Stimulated activated CD8-positive, alpha-beta memory T cell treated with anti-CD3 and anti-CD28 coated beads, Interleukin-4, amount 100 ng/mL, for 4 hours (primary cell): ENCODE measurements around the gene TBC1D23.
"Not testable (repeated sequence)": the region's sequence is repeated elsewhere in the genome, so short reads cannot be mapped to it uniquely, and the experiment has no call there.

ENCODE experiments used
- DNase-seq, 2 donors: peaks; one replicate each; pipeline ENCODE4 v3.0.0-alpha.2; 2020; ENCODE audit warnings: low read depth in 2 of 2, low spot score in 1 of 2

Gene TBC1D23

DNA sequence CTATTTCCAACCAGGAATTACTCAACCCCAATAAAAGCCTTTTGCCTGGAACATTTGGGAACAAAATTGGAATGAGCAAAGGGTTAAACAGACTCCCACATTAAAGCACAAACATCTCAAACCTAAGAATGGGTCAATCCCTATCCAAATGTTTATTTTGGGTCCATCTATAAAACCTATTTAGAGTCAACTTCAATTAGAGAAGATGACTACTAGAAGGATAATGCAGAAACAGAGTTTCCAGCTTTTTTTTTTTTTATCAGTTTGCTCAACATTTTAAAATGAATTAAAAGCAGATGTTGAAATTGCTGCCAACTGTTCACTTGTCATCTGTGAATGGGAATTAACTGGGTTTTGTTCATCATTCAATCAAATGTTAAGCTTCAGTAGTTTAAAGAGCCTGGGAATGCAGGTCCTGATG, 4.1 kb upstream of the TBC1D23 start:
- DNase-seq = no peak

DNA sequence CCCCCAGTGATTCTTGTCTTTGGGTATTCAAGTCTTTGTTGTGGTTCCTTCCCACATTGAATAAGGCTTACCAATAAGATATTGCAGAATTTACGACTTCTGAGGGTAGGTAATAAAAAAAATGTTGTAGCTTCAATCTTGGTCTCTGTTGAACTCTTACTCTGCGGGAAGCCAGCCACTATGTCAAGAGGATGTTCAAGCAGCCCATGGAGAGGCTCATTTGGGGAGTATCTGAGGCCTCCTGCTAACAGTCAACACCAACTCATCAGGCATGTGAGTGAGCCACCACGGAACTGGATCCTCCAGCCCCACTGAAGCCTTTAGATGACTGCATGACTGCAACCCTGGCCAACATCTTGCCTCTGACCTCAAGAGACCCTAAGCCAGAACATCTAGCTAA, 3.2 kb upstream of the TBC1D23 start:
- no peak for DNase-seq

DNA sequence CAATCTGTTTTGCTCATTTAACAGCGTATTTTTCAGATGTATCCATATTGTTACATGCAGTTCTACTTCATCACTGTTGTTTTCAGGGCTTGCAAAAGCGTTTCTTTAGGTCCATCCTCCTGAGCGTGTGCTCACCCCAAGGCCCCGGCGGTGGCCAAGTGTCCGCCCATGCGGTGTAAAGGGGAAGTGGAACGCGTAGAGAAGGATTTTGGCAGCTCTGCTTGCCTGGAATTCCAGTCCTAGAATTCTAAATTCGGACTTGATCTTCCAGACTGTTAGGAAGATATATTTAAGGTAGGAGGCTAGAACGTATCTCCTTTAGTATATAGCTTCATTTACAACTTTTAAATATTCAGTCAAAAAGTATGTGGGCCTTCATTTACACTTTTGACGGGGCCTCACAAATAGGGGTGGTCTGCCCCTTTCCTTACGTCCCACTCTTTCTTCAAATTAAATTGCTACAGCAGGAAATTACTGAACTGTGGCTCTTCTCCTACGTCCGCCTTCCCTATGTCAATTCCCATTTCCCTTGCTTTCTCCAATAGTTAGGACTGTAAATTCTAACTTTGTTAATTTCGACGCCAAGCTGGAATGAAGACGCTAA, 609 bp upstream of the TBC1D23 start:
- DNase-seq = no peak

DNA sequence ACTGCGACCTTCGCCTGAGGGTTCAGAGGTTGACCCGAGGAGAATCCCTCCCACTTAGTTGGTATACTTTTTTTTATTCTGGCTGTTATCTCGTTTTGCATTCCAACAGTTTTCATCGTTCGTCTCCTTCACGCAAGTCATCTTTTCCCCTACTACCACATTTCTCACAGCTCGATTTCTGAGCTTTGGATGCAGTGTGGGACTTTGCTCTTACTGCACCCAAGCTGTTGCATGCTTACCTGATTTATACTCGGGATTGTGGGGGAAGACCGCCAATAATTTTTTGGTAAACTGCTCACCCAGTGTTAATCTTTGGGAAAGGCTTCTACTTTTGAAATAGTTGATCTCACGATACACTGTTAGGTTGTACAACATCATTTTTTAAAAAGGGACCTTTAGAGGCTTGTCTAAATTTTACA, 702 bp downstream of the TBC1D23 start:
- no peak for DNase-seq

DNA sequence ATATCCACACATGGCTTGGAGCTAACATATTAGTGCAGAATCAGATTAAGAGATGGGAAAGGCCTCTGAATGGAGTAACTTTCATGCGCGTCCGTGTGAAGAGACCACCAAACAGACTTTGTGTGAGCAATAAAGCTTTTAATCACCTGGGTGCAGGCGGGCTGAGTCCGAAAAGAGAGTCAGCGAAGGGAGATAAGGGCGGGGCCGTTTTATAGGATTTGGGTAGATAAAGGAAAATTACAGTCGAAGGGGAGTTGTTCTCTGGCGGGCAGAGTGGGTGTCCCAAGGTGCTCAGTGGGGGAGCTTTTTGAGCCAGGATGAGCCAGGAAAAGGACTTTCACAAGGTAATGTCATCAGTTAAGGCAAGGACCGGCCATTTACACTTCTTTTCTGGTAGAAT, 2.1 kb downstream of the TBC1D23 start:
- not testable (repeated sequence) for DNase-seq

DNA sequence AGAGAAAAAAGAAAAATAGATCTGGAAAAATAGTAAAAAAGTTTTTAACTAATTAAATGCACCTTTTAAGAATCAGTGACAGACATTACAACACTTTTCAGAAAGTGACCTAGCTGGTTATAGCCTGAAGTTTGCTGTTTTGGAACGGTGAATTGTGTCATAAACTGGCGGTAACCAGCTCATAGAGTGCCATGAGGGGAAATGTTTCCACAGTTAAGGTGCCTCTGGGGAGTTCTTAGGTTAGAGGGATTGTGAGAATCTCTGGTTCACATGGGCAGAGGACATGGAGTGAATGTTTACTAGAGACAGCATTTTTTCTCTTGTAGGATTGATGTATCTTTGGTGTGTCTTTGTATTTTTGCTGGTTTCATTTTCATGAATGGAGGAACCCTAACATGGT, 2.8 kb downstream of the TBC1D23 start:
- no peak for DNase-seq

DNA sequence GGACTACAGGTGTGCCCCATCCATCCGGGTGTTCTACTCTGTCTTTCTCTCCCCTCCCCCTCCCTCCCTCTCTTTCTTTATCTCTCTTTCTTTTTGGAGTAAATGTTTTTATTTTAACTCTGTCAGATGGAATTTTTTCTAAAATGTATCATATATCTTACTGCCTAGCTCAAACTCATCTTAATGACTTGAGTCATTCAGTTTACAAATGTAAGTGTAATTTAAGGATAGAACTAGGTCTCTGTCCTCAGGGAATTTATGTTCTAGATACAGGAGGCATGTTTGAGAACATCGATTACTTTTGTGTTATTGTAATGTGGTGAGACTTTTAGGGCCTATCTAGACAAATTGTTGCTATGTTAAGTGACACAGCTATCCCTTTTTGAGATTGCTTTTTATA, 3.5 kb downstream of the TBC1D23 start:
- no peak for DNase-seq

DNA sequence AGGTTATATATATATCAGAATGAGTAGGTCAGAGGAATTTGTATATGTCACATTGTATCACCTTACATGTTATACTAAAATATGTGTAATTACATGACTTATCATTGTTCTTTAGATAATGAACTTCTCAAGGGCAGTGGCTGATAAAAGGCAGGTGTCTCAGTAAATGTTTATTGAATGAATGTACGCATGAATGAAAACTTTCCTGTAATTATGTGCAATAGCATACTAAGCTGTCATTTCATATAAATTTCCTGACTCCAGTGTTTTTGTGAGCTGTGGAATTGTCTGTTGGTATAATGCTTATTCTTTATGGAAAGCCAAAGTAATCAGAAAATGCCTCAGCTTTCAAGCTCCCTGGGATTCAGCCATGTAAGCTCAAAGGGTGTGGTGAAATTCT, 4.2 kb downstream of the TBC1D23 start:
- DNase-seq = no peak

DNA sequence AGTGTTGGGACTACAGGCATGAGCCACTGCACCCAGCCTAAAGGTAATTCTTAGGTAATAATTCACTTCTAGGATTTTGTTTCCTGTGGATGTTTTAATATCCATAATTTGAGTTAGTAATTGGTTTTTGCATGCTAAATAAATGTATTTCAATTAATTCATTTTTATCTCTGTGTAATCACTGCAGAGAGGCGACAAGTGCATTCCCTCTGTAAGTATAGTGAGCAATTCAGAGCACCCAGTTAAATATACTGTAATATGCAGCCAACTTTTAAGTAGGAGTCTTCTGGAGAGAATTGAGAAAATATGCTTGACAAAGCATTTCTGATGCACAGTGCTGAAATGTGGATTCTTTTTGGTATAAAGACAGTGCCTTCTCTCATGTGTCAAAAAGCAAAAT, 5.7 kb downstream of the TBC1D23 start:
- DNase-seq = no peak

DNA sequence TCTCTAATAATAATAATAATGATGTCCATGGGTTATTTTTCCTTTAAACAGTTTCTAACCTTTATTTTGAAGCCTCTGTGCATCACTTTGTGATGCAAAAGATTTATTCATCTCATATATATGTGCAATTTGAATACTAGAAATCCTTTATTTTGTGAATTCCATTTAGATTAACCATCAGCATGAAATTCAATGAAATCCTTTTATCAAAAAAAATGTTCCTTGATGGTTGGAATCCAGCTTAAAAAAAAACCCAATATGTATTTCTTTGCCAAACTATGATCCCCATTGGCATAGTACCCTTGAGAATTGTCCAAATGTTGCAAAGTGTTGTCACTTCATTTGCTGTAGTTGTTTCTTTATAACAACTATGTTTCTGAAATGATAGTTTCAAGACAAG, 7.4 kb downstream of the TBC1D23 start:
- no peak for DNase-seq

DNA sequence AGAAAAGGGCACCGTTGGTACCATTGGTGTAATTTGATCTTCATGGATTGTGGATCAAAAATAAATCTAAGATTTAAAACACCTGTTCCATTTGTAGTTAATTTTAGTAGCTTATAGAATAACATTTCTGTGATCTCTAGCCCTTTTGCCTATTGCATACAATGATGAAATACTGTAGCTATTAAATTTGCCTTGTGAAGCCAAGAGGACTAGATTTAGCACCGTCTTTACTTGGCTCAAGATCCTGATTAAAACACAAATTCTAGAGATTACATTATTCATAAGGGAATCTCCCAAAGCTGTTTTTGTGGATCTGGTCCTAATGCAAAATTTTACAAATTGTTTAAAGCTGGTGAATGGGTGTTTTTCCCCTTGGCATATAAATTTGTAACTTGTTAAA, 8.2 kb downstream of the TBC1D23 start:
- no peak for DNase-seq

DNA sequence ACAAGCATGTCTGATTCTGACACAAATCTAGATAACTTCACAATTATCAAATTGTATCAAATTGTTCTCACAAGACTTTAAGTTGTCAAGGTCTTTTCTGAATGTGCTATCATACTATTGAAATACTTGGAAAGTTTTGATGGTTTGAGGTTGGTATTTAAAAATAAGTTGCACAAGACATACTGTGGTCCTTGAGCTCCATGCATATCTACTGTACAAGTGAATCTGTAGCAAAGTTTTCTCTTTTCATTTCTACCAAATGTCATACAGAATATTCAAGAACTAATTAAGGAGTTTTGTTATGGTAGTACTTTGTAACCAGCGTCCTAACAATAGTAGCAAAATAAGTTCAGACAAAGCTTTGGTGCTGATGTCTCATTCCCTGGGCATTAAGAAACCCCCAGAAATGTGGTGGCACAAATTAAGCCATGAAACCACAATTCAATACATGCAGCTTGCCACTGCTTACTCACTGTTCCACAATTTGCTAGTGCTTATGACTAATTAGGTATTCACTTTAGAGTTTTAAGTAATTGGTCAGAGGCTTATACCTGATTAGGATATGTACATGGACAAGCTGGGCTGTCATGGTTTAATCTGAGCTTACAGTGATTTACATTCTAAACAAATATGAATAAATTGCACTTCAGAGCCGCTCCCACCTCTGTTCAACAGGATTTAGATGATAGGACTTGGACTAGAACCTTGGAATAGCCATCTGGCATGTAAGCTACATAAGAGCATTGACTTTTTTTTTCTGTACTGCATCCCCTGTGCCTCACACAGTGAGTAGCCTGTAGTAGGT, 8.8 kb downstream of the TBC1D23 start:
- DNase-seq = no peak

DNA sequence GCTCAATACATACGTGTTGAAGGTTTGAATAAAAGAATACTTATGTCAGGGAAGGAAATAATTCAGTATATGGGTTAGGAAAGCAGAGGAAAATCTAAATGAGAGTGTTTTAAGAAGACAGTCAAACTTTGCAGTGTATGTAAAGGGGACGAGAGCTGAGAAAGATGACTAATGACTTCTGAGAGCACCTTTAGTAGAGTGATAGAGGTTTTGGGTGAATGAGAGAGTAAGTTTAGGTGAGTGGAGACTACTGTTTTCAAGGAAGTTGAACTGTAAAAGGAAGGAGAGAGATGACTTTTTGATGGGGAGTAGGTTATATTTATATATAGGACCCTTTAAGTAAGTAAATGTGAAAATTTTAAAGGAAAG, 9.4 kb downstream of the TBC1D23 start:
- DNase-seq = no peak

DNA sequence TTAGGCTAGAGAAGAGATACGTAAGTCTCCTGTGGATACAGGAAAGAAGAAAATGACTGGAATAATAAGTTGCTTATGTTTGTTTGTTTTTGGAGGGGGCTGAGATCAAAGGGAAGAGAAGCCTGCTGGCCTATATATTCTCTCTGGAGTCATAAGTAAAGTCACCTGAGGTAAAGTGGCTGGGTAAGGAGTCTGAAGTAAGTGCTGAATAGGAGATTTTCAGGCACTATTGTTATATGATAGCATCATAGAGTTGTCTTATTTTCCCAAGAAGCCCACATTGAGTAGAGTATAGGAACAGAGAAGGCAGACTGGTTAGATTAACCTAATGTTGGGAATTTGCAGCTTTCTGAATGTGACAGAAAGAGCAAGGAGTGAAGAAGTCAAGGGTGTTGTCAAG, 10.7 kb downstream of the TBC1D23 start:
- DNase-seq = no peak

DNA sequence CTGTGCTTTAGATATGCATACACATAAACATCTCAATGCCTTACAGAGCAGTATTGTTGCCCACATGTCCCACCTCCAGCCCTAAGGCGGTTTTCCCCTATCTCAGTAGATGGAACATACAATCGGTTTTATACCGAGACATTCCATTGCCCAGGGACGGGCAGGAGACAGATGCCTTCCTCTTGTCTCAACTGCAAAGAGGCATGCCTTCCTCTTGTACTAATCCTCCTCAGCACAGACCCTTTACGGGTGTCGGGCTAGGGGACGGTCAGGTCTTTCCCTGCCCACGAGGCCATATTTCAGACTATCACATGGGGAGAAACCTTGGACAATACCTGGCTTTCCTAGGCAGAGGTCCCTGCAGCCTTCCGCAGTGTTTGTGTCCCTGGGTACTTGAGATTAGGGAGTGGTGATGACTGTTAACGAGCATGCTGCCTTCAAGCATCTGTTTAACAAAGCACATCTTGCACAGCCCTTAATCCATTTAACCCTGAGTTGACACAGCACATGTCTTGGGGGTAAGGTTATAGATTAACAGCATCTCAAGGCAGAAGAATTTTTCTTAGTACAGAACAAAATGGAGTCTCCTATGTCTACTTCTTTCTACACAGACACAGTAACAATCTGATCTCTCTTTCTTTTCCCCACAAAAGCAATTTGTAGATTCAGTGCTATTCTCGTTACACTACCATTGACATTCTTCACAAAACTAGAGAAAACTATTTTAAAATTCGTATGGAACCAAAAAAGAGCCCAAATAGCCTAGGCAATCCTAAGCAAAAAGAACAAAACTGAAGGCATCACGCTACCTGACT, 12.2 kb downstream of the TBC1D23 start:
- not testable (repeated sequence) for DNase-seq

DNA sequence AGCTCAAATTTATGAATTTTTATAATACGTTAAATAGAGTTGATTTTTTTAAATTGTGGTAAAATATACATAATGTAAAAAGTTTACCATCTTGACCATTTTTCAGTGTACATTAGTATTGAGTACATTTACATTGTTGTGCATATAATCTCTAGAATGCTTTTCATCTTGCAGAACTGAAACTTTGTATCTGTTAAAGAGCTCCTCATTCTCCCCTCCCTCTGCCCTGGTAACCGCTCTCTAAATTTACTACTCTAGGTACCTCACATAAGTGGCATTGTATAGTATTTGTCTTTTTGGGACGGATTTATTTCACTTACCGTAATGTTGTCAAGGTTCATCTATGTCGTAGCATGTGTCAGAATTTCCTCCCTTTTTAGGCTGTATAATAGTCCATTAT, 13.6 kb downstream of the TBC1D23 start:
- no peak for DNase-seq

DNA sequence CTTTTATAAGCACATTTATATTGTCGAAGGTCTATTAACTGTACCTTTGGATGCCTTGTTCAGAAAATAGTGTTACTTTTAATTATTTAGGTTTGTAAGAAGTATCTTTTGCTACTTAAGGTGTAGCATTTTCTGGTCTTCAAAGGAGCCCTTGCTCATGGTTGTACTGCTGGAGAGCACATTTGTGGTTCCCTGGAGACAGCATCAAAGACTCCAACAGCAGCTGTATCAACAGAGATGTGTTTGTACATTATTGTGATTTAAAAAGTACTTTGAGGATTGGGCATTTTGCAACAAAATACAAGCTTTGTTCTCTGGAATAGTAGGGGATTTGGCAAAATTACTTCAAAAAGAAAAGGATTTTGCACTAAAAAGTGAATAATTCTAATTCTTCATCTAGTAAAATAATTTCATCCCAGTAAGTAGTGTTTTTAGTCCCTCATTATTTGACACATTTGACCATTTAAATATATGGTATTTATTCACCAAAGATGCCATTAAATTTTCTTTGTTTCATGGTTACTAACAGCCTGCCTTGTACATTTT, 16.5 kb downstream of the TBC1D23 start:
- no peak for DNase-seq

DNA sequence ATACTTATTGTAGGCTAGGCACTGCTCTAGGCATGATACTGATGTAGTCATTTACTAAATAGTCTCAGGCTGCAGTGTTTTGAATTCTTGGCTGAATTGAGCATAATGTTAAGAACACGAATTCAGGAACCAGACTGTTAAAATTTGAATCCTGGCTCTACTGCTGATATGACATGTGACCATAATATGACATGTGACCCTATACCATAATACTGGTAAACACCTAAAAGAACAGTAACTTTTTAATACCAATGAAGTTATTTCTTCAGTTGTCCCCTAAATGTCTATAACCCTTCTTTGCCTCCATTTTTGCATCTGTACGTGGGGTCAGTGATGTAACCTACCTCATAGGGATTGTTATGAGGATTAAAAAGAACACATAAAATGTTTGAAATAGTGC, 18.1 kb downstream of the TBC1D23 start:
- no peak for DNase-seq

DNA sequence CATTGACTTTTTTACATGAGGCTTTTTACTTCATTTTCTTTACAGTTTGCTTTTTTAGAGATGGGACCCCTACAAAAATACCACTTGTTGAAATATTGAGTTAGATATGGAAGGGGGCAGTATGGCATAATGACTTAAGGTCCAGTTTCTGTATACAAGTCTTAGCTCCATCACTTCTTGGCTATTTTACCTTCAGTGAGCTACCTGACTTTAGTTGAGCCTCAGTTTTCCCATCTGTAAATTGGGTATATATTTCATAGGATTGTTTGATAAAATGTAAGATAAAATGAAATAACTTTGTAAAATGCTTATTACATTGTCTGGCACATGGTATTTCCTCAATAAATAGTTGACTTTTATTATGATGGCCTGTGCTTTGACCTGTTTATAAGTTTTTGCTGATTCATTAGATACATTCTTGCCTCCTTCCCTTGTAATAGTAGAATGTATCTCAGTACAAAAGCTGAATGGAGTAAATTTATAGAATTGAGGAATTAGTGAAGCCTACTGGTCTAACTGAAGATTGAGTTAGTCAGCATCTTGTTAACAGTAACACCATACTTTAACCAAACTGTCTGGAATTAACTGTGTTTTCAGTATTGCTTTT, 27.6 kb downstream of the TBC1D23 start:
- DNase-seq = no peak

DNA sequence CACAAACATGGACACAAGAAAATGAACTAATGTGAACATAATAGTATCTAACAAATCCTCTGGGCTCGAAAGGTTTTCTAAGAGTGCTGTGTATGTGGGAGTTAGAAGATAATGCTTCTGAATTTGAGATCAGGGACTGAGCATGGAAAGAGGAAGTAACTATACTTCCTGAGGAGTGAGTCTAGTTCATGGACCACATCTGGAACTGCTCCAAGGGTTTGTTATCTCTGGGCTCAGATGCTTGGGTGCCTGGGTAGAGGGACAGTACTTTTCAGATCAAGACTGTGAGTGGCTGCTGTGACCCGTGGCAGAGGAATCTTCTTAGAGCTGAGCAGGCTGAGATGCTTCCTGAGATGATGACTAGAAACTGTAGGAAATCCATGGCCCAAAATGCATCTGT, 28.5 kb downstream of the TBC1D23 start:
- no peak for DNase-seq

DNA sequence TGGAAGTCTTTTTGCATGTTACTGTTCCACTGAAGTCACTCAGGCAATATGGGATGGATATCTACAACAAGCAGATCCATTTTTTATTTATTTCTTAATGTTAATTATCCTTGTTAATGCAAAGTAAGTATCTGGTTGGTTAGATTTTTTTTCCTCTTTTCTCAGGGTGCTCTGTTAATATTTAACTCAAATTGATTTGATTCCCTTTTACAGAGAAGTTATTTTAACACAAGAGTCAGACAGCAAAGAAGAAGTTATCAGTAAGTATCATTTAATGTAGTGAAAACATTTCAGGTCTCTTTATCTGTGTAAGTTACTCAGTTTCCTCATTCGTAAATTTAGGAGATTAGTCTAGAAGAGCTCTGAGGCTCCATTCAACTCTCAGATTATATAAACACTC, 34.3 kb downstream of the TBC1D23 start:
- no peak for DNase-seq

DNA sequence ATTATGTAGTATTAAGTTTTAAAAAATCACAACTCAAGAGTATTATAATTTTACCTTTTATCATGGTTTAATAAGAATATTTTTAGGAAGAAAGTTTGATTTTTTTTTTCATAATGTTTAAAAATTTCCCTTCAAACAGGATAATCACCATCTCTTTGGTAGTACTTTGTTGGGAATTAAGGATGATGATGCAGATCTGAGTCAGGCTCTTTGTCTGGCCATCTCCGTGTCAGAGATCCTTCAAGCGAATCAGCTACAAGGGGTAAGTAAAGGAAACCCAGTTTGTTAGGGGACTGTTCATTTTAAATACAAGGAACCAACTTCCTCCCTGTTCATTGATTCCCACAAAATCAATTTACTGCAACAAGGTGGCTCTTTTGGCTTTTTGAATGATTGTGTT, 37.0 kb downstream of the TBC1D23 start:
- DNase-seq = no peak
